Astrocyte of the spinal cord (primary cell): Measurements from ENCODE around the gene PITPNM2.
A peak's percentile ranks its signal among the peaks of the same experiment; 100 is the strongest.

Experiments used
- DNase-seq: peaks from one replicate; pipeline ENCODE4 v3.0.0; 2011; ENCODE audit warnings: low read depth, low spot score
- H3K4me3 ChIP-seq: 2 replicates; pipeline ENCODE4 v1.5.1; 2011; ENCODE audit warnings: low read depth, mild to moderate bottlenecking, low read length, moderate library complexity
- CTCF ChIP-seq: IDR thresholded peaks from 2 replicates; pipeline ENCODE4 v1.5.1; 2012; ENCODE audit warnings: low read depth, mild to moderate bottlenecking, low read length, inconsistent platforms
- in situ Hi-C: cut with HindIII; loops from 2 replicates; pipeline ENCODE4 v1.10.0; 2017; ENCODE audit warnings: low sequenced_read_pairs

The PITPNM2 gene

DNA sequence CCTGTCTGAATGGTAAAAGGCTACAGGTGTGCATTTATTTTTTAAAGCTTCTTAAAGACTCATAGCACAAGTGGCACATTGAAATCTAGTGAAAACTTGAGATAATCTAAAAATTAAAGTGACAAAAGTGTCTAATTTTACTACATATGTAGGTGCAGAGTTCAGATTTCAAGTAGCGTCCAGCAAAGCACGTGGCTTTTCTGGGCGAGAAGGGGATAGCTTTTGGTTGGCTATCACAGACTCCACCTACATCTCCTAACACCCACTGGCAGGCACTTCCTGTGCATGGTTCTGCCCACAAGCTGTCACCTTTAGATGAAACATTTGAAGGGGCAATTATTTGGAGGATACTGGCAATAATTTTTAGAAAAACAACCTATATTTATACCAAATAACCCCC, 1.9 kb upstream of the PITPNM2 start:
- DNase-seq, result no peak
- in situ Hi-C loops, result no loop called here
- TF ChIP-seq CTCF, result no peak
- H3K4me3 ChIP-seq, result no peak overlapping the region

DNA sequence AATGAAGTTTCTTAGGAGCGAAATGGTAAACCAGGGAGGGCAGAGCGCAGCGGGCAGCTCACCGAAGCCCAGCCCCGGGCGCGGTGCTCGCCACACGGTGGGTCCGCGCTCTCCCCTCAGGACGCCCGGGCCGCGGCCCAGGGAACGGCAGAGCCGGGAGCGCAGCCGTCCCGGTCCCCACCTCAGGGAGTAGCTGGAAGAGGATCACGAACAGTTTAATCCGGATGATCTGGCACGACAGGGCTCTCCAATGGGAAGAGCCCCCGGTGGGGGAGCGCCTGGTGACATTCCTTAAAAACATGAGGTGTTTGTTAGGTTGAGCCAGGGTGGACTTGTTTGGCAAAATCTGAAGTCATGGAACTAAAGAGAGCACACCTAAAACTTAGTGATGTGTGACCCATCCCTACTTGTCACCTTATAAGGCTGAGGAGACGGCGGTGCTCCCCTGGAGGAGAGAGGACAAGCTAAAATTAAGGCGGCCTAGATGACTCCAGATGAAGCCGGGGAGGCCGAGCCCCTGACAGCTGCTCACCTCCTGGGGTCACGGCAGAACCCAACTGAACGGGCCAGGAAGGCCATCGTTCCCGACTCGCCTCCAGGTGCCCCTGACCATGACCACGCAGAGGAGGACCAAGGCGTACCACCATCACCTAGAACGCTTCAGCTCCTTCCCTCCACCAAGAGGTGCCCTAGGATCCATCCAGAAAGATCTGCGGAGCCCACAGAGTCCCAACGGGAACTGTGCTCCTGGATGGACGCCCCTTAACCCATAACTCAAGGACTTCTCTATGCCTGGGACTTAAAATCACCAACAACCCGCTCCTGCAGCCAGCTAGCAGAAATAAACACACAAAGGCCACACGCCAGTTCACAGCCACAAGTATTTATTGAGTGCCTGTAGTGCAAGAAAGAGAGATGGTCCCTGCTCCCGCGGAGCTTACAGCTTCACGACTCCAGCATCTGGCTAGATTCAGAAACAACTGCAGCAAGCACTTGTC, 866 bp upstream of the PITPNM2 start:
- in situ Hi-C loops, result no loop called here
- no peak for TF ChIP-seq CTCF
- DNase-seq, result no peak
- H3K4me3 ChIP-seq, result peak overlapping the region; percentile 48

DNA sequence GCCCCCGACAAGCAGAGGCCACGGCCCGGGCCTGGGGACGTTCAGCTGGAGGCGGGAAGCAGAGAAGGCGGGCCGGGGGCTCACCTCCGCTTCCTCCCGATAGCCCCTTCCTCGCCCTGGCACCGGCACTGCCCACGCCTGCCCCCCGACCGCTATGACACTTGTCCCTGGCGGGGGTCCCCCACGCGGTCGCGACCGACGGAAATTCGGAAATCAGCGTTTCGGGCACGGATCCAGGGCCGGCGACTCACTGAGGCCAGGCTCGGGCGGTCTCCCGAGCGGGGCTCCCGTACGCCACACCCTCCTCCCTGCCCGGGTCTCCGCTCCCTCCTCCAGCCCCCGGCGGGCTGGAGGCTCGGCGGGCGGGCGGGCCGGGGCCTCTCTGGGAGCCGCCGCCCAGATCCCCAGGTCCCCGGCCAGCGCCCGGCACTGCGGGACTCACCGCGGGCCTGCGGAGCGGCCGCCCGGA, 581 bp downstream of the PITPNM2 start:
- in situ Hi-C loops, result no loop called here
- no peak for TF ChIP-seq CTCF
- peak overlapping the region; percentile 57 for H3K4me3 ChIP-seq
- DNase-seq, result no peak

DNA sequence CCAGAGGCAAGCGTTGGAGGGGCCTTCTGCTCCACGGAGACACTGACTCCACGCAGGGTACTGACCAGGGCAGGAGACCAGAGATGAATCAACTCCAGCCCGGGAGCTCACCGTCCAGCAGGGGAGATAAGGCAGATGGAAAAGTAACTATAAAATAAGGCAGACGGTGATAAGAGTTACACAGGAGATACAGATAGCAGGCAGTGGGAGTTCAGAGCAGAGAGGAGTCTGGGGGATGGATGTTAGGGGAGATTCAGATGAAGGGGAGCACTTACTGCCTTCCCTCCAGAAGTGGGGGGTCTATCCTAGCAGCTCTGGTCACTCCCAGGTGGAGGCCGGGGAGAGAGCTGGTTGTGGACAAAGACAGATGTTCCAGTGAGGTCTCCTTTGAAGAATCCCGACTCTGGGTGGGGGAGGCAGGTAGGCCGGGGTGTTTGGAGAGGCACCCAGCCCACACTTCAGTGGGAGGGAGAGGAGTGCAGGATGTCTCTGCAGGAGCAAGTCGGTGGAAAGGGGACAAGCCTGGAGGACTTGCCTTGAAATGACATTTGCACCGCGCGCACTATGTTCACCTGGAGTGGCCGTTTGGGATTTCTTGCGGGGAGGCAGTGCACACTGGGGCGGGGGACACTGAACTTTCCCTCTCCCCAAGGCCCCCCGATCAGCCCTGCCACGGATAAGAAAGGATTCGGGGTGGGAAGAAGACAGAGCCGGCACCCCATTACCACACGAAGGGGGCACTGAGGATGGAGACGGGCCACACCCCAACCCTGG, 1.2 kb downstream of the PITPNM2 start:
- in situ Hi-C loops, result no loop called here
- TF ChIP-seq CTCF, result no peak
- no peak for DNase-seq
- peak overlapping the region; percentile 57 for H3K4me3 ChIP-seq

GRCh38 chr12:123149088-123149487, 1.8 kb downstream of the PITPNM2 start:
- no peak for TF ChIP-seq CTCF
- no peak for DNase-seq
- in situ Hi-C loops, result no loop called here
- H3K4me3 ChIP-seq, result no peak overlapping the region

GRCh38 chr12:123148655-123149054, 2.2 kb downstream of the PITPNM2 start:
- TF ChIP-seq CTCF, result no peak
- in situ Hi-C loops, result no loop called here
- no peak for DNase-seq
- H3K4me3 ChIP-seq, result no peak overlapping the region
